ENCODE data around the gene OR6X1.
"Not testable (repeated sequence)": the region's sequence is repeated elsewhere in the genome, so short reads cannot be mapped to it uniquely, and the experiment has no call there.

The OR6X1 gene

GRCh38 chr11:123755813-123756212, 1.5 kb upstream of the OR6X1 start:
- DNase-seq (ENCODE audit: extremely low spot score): no peak
- POLR2A ChIA-PET: interaction anchor here (1.1 kb wide), 1 partner anchor 9 kb away, joined by 3 read pairs; no protein-coding TSS in a partner anchor
- TF ChIP-seq NFRKB (IDR thresholded peaks at IDR 0.05): no peak
- TF ChIP-seq ZNF384 (IDR thresholded peaks at IDR 0.05): no peak
- no peak for TF ChIP-seq HDGF (IDR thresholded peaks at IDR 0.05; ENCODE audit: borderline replicate concordance)
- no peak for TF ChIP-seq SP1 (IDR thresholded peaks at IDR 0.05)
- CTCF ChIA-PET: interaction anchor here (0.5 kb wide), 1 partner anchor 454 kb away, joined by 3 read pairs; no protein-coding TSS in a partner anchor

DNA sequence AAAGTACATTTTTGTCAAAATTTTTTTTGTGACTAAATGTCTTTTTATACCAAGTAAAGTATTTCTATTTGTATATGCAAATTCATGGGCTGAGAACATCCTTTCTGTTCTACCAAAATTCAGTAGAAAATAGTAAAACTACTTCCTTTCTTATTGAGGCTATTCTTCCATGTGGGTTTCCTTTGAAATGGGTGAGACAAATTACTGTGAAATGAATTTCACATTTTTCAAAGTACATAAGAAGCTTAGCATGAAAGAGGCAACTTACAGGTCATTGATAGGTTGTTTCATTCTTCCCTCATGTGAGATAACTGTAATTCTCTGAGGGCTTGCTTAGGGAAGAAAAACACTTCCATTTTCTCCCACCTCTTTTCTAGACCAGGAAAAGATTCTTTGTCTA, 1.0 kb upstream of the OR6X1 start:
- ChIA-PET POLR2A (no interaction called here), CTCF (no interaction called here)
- TF ChIP-seq SUZ12 (IDR thresholded peaks at IDR 0.05) (no peak), FOXA1 (IDR thresholded peaks at IDR 0.05) (no peak), TARDBP (IDR thresholded peaks at IDR 0.05) (no peak), CTBP1 (IDR thresholded peaks at IDR 0.05; ENCODE audit: borderline replicate concordance) (no peak), BHLHE40 (IDR thresholded peaks at IDR 0.05; ENCODE audit: borderline replicate concordance) (no peak), ARNT (IDR thresholded peaks at IDR 0.05) (no peak), HDGF (IDR thresholded peaks at IDR 0.05; ENCODE audit: borderline replicate concordance) (no peak), FOXM1 (IDR thresholded peaks at IDR 0.05; ENCODE audit: borderline replicate concordance) (no peak), LEF1 (IDR thresholded peaks at IDR 0.05; ENCODE audit: borderline replicate concordance) (no peak), SP1 (IDR thresholded peaks at IDR 0.05) (no peak), PKNOX1 (IDR thresholded peaks at IDR 0.05) (no peak), L3MBTL2 (conservative IDR thresholded peaks at IDR 0.05) (no peak), ELF4 (IDR thresholded peaks at IDR 0.05) (no peak), ZNF384 (IDR thresholded peaks at IDR 0.05) (no peak), NFRKB (IDR thresholded peaks at IDR 0.05) (no peak), FOXK2 (IDR thresholded peaks at IDR 0.05) (no peak)
- no peak for DNase-seq (ENCODE audit: extremely low spot score)

DNA sequence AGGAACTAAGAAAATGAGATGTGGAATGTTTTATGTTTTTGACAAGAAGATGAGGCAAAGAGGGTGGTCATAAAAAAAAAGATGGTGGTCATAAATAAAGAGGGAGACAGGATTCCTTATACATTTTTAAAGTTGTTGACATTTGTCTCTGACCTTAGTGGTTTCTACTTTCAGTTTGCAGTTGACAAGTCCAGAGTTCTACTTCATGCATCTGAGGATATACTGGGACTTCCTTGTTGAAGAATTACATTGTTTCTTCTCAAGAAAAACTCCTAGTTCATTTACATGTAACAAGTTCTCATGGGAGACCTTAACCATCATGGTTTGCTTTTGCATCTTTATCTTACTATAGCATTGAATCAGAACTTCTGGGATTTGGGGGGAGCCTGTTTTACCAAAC, 1.2 kb downstream of the OR6X1 start:
- TF ChIP-seq L3MBTL2 (conservative IDR thresholded peaks at IDR 0.05): no peak
- no peak for TF ChIP-seq ZNF384 (IDR thresholded peaks at IDR 0.05)
- TF ChIP-seq ELF4 (IDR thresholded peaks at IDR 0.05): no peak
- TF ChIP-seq NFRKB (IDR thresholded peaks at IDR 0.05): no peak
- no peak for TF ChIP-seq FOXK2 (IDR thresholded peaks at IDR 0.05)
- TF ChIP-seq ARNT (IDR thresholded peaks at IDR 0.05): no peak
- TF ChIP-seq SUZ12 (IDR thresholded peaks at IDR 0.05): no peak
- no peak for TF ChIP-seq PKNOX1 (IDR thresholded peaks at IDR 0.05)
- no peak for TF ChIP-seq TARDBP (IDR thresholded peaks at IDR 0.05)
- ChIA-PET POLR2A (no interaction called here), CTCF (no interaction called here)
- DNase-seq (ENCODE audit: extremely low spot score): no peak

DNA sequence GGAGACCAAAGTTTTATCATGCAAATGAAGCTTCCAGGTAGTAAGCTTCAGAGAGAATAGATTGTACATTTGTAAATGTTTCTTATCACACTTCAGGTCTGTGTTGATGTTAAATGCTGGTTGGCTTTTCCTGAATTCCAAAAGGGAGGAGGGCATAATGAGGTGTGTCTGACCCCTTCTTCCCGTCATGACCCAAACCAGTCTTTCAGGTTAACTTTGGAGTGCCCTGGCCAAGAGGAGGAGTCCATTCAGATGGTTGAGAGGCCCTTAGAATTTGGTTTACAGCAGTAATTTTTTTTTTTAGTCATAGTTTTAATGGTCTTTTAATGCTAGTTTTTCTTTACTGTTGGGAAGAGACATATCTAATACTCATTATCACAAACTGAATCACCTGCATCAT, 2.5 kb downstream of the OR6X1 start:
- ChIA-PET POLR2A (no interaction called here), CTCF (no interaction called here)
- DNase-seq (ENCODE audit: extremely low spot score): no peak

GRCh38 chr11:123748349-123748748, 6.0 kb downstream of the OR6X1 start:
- CTCF ChIA-PET; DNase-seq (ENCODE audit: extremely low spot score); POLR2A ChIA-PET: not testable (repeated sequence)

More for the DNA sequence above, 2.5 kb downstream of the OR6X1 start:
- TF ChIP-seq FOXK2 (IDR thresholded peaks at IDR 0.05): no peak
- no peak for TF ChIP-seq ELF4 (IDR thresholded peaks at IDR 0.05)
- no peak for TF ChIP-seq LEF1 (IDR thresholded peaks at IDR 0.05; ENCODE audit: borderline replicate concordance)
- no peak for TF ChIP-seq BHLHE40 (IDR thresholded peaks at IDR 0.05; ENCODE audit: borderline replicate concordance)
- no peak for TF ChIP-seq PKNOX1 (IDR thresholded peaks at IDR 0.05)
- no peak for TF ChIP-seq ARNT (IDR thresholded peaks at IDR 0.05)
- TF ChIP-seq SUZ12 (IDR thresholded peaks at IDR 0.05): no peak
- no peak for TF ChIP-seq TARDBP (IDR thresholded peaks at IDR 0.05)
- no peak for TF ChIP-seq CTBP1 (IDR thresholded peaks at IDR 0.05; ENCODE audit: borderline replicate concordance)
- TF ChIP-seq L3MBTL2 (conservative IDR thresholded peaks at IDR 0.05): no peak
- no peak for TF ChIP-seq FOXM1 (IDR thresholded peaks at IDR 0.05; ENCODE audit: borderline replicate concordance)
- TF ChIP-seq ZNF384 (IDR thresholded peaks at IDR 0.05): no peak
- TF ChIP-seq SP1 (IDR thresholded peaks at IDR 0.05): no peak

DNA sequence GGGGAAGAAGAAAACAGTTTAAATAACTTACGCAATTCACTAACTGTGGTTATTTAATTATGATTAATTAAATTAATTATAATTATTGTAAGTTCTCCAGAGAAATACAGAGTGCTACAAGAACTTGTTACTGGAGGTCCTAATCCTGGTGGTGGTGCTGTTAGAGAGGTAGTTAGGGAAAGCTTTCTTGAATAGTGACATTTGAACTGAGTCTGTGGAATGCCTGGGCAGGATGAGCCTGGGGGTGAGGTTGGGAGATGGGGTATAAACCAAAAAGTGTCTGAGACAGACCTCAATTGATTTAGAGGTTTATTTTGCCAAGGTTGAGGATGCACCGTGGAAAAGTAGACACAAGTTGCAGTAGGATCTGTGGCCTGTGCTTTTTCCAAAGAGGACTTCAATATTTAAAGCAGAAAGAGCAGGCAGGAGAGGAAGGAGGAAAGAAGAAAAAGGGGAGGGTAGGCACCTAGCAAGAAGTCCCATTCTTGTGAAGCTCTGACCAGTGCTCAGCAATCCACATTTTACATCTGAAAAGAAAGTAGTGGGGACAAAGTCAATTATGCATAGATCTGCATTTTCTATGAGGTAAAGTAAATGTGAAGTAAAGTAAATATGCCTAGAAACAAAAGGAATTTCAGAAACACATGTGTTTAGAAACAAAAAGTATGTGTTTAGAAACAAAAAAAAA, 8.4 kb downstream of the OR6X1 start:
- POLR2A ChIA-PET: no interaction called here

More for the DNA sequence above, 8.4 kb downstream of the OR6X1 start:
- CTCF ChIA-PET: no interaction called here
- TF ChIP-seq FOXK2 (IDR thresholded peaks at IDR 0.05) (no peak), ELF4 (IDR thresholded peaks at IDR 0.05) (no peak), ARNT (IDR thresholded peaks at IDR 0.05) (no peak), FOXM1 (IDR thresholded peaks at IDR 0.05; ENCODE audit: borderline replicate concordance) (no peak), L3MBTL2 (conservative IDR thresholded peaks at IDR 0.05) (no peak), TARDBP (IDR thresholded peaks at IDR 0.05) (no peak), FOXA1 (IDR thresholded peaks at IDR 0.05) (no peak), ZNF384 (IDR thresholded peaks at IDR 0.05) (no peak), SUZ12 (IDR thresholded peaks at IDR 0.05) (no peak), BHLHE40 (IDR thresholded peaks at IDR 0.05; ENCODE audit: borderline replicate concordance) (no peak), NFRKB (IDR thresholded peaks at IDR 0.05) (no peak), CTBP1 (IDR thresholded peaks at IDR 0.05; ENCODE audit: borderline replicate concordance) (no peak), SP1 (IDR thresholded peaks at IDR 0.05) (no peak), HDGF (IDR thresholded peaks at IDR 0.05; ENCODE audit: borderline replicate concordance) (no peak), PKNOX1 (IDR thresholded peaks at IDR 0.05) (no peak), LEF1 (IDR thresholded peaks at IDR 0.05; ENCODE audit: borderline replicate concordance) (no peak)
- no peak for DNase-seq (ENCODE audit: extremely low spot score)
